H9 (cell line): ENCODE measurements around the gene TRAPPC14. TPM values are rescaled to one million over a fixed set of nuclear protein-coding genes. Genes with fewer than 3 reads are reported as not detected.

ENCODE experiments used
- DNase-seq: peaks from one replicate; pipeline ENCODE4 v3.0.0-alpha.2; 2017
- H2AFZ ChIP-seq: one replicate; pipeline ENCODE4 v1.6.1; 2013; ENCODE audit warnings: mild to moderate bottlenecking, low read length, control low read depth, moderate library complexity
- H2AK5ac ChIP-seq: 2 replicates; pipeline ENCODE4 v1.6.1; 2013; ENCODE audit warnings: low read length, control low read depth, mixed read lengths; ENCODE audit not compliant: insufficient read length
- H2BK120ac ChIP-seq: one replicate; pipeline ENCODE4 v1.6.1; 2013; ENCODE audit warnings: low read depth, mild to moderate bottlenecking, low read length, control low read depth, inconsistent platforms; ENCODE audit not compliant: poor library complexity, severe bottlenecking
- H2BK12ac ChIP-seq: 2 replicates; pipeline ENCODE4 v1.6.1; 2013; ENCODE audit warnings: low read length, control low read depth, mixed read lengths, low read depth; ENCODE audit not compliant: insufficient read length
- H2BK15ac ChIP-seq: 2 replicates; pipeline ENCODE4 v1.6.1; 2013; ENCODE audit warnings: low read depth, low read length, control low read depth
- H2BK20ac ChIP-seq: one replicate; pipeline ENCODE4 v1.6.1; 2013; ENCODE audit warnings: low read depth, mild to moderate bottlenecking, low read length, control low read depth, inconsistent platforms; ENCODE audit not compliant: poor library complexity, severe bottlenecking
- H2BK5ac ChIP-seq: 2 replicates; pipeline ENCODE4 v1.6.1; 2013; ENCODE audit warnings: low read length, control low read depth, mixed read lengths; ENCODE audit not compliant: insufficient read length
- H3K14ac ChIP-seq: 2 replicates; pipeline ENCODE4 v1.6.1; 2013; ENCODE audit warnings: low read length, control low read depth; ENCODE audit not compliant: insufficient read depth
- H3K18ac ChIP-seq: 2 replicates; pipeline ENCODE4 v1.6.1; 2013; ENCODE audit warnings: low read depth, mild to moderate bottlenecking, mixed read lengths, low read length, control low read depth; ENCODE audit not compliant: insufficient read length
- H3K23ac ChIP-seq: 2 replicates; pipeline ENCODE4 v1.6.1; 2013; ENCODE audit warnings: low read length, control low read depth, mixed read lengths, low read depth; ENCODE audit not compliant: insufficient read length
- H3K23me2 ChIP-seq: 2 replicates; pipeline ENCODE4 v1.6.1; 2013; ENCODE audit warnings: low read depth, mild to moderate bottlenecking, mixed read lengths, low read length, control low read depth; ENCODE audit not compliant: insufficient read length, poor library complexity, severe bottlenecking
- H3K27ac ChIP-seq: 2 replicates; pipeline ENCODE4 v1.5.1; 2013; ENCODE audit warnings: low read length, control low read depth, mixed read lengths, low read depth; ENCODE audit not compliant: insufficient read length
- H3K27me3 ChIP-seq: 2 replicates; pipeline ENCODE4 v1.6.1; 2013; ENCODE audit warnings: low read length, control low read depth, inconsistent platforms; ENCODE audit not compliant: insufficient read depth
- H3K4ac ChIP-seq: 2 replicates; pipeline ENCODE4 v1.6.1; 2013; ENCODE audit warnings: low read depth, mild to moderate bottlenecking, control low read depth, inconsistent platforms, low read length, moderate library complexity
- H3K4me1 ChIP-seq: 2 replicates; pipeline ENCODE4 v1.6.1; 2013; ENCODE audit warnings: low read length, control low read depth, inconsistent platforms; ENCODE audit not compliant: insufficient read depth
- H3K4me2 ChIP-seq: 2 replicates; pipeline ENCODE4 v1.6.1; 2013; ENCODE audit warnings: low read length, control low read depth, mixed read lengths; ENCODE audit not compliant: insufficient read length, insufficient read depth
- H3K56ac ChIP-seq: 2 replicates; pipeline ENCODE4 v1.6.1; 2013; ENCODE audit warnings: low read depth, mild to moderate bottlenecking, mixed read lengths, low read length, control low read depth; ENCODE audit not compliant: insufficient read length
- H3K79me1 ChIP-seq: 2 replicates; pipeline ENCODE4 v1.6.1; 2013; ENCODE audit warnings: low read depth, mild to moderate bottlenecking, moderate library complexity, low read length, control low read depth, inconsistent platforms; ENCODE audit not compliant: insufficient read depth, poor library complexity, severe bottlenecking
- H3K79me2 ChIP-seq: 2 replicates; pipeline ENCODE4 v1.6.1; 2013; ENCODE audit warnings: low read length, control low read depth, inconsistent platforms; ENCODE audit not compliant: insufficient read depth
- H3K9ac ChIP-seq: 2 replicates; pipeline ENCODE4 v1.6.1; 2013; ENCODE audit warnings: low read length, control low read depth, mixed read lengths; ENCODE audit not compliant: insufficient read length; ENCODE audit errors: extremely low read depth
- H3K9me3 ChIP-seq: one replicate; pipeline ENCODE4 v1.6.1; 2013; ENCODE audit warnings: low read depth, low read length, inconsistent platforms; ENCODE audit not compliant: control insufficient read depth
- H3T11ph ChIP-seq: one replicate; pipeline ENCODE4 v1.6.1; 2013; ENCODE audit warnings: mild to moderate bottlenecking, low read length, control low read depth, inconsistent platforms
- H4K20me1 ChIP-seq: one replicate; pipeline ENCODE4 v1.6.1; 2013; ENCODE audit not compliant: control insufficient read depth, insufficient read length, insufficient read depth
- H4K5ac ChIP-seq: 2 replicates; pipeline ENCODE4 v1.6.1; 2013; ENCODE audit warnings: low read depth, mild to moderate bottlenecking, mixed read lengths, low read length, control low read depth; ENCODE audit not compliant: insufficient read length
- H4K8ac ChIP-seq: replicated peaks from 2 replicates; pipeline ENCODE4 v1.6.1; 2013; ENCODE audit warnings: low read length, control low read depth, mixed read lengths, low read depth; ENCODE audit not compliant: insufficient read length
- H4K91ac ChIP-seq: 2 replicates; pipeline ENCODE4 v1.6.1; 2013; ENCODE audit warnings: low read depth, mild to moderate bottlenecking, moderate library complexity, mixed read lengths, low read length, control low read depth; ENCODE audit not compliant: insufficient read length
- H3K27ac Mint-ChIP-seq, 3 experiments: 2 replicates in 2 of 3; 3 replicates in 1 of 3; pipeline ENCODE4 v1.8.0; 2020 to 2021; ENCODE audit warnings: mixed read lengths in 3 of 3, mild to moderate bottlenecking in 1 of 3, moderate library complexity in 1 of 3
- H3K27me3 Mint-ChIP-seq: 2 replicates; pipeline ENCODE4 v1.8.0; 2021; ENCODE audit warnings: low read depth, mild to moderate bottlenecking, moderate library complexity, mixed read lengths
- H3K36me3 Mint-ChIP-seq, 3 experiments: 2 replicates in 2 of 3; 3 replicates in 1 of 3; pipeline ENCODE4 v1.8.0; 2020 to 2021; ENCODE audit warnings: low read depth in 3 of 3, mixed read lengths in 3 of 3; ENCODE audit not compliant: insufficient read depth in 1 of 3
- H3K4me1 Mint-ChIP-seq, 2 experiments: 2 replicates each; pipeline ENCODE4 v1.8.0; 2020; ENCODE audit warnings: mixed read lengths in 2 of 2
- H3K4me3 Mint-ChIP-seq, 2 experiments: 2 replicates in 1 of 2; 3 replicates in 1 of 2; pipeline ENCODE4 v1.8.0; 2020 to 2021; ENCODE audit warnings: mild to moderate bottlenecking in 2 of 2, mixed read lengths in 2 of 2, moderate library complexity in 1 of 2
- H3K9me3 Mint-ChIP-seq, 2 experiments: 2 replicates in 1 of 2; 3 replicates in 1 of 2; pipeline ENCODE4 v1.8.0; 2020; ENCODE audit warnings: mild to moderate bottlenecking in 2 of 2, mixed read lengths in 2 of 2, moderate library complexity in 1 of 2
- WGBS: extraction: QIAGEN DNeasy Blood & Tissue Kit; methylation state at CpG from one replicate; pipeline ENCODE4 v1.1.7; 2013; ENCODE audit warnings: missing lambda C conversion rate, low lambda C conversion rate, mixed read lengths; ENCODE audit not compliant: insufficient read length; ENCODE audit errors: extremely low coverage; 5-methylcytosine and 5-hydroxymethylcytosine counted together
- total RNA-seq: library from RNA; stranded (reverse); gene quantifications from 2 replicates; pipeline ENCODE4 v1.2.1, GENCODE V29; 2021
- TF ChIP-seq, protein P1 (sequence below): fragments of 200-600 bp; sonication (generic); conservative IDR thresholded peaks from 3 replicates; pipeline ENCODE4 v1.8.0; 2021; ENCODE audit warnings: antibody characterized with exemption, mild to moderate bottlenecking

Gene TRAPPC14
- total RNA-seq, 1 experiment from 2014 or later, result 32.8 TPM

DNA sequence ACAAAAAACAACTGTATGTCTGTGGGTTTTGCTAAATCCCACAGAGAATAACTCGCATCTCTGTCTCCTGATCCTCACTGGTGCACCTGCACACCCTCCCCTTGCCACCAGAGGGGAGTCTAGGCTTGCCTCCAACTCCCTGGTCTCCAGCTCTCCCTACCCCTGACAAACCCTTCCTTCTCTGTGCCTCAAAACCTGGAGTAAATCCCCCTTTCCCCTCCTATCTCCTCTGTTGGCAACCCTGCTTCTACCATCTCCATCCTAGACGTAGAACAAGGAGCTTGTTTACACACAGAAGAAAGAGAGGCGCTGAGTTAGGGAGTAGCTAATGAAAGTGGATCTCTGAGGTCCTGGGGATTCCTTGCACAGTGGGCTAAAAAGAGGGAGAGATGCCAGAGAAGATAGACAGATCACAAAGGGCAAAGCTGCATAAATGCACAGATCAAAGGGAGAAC lies 25.8 kb downstream of the TRAPPC14 start:
- no peak overlapping the region for H2BK20ac ChIP-seq
- Mint-ChIP-seq H3K9me3 (no peaks in the 10 kb centered on the region), H3K27ac (no peak overlapping the region; a peak in 1 of 7 replicates), H3K4me3 (no peak overlapping the region), H3K27me3 (peaks cover 35% of the 10 kb centered on the region), H3K36me3 (no peaks in the 10 kb centered on the region), H3K4me1 (peaks cover 7 to 10% of the 10 kb centered on the region in 2 experiments)
- H3K18ac ChIP-seq, result no peak overlapping the region
- no peak overlapping the region for H3K14ac ChIP-seq
- TF ChIP-seq, protein P1, sequence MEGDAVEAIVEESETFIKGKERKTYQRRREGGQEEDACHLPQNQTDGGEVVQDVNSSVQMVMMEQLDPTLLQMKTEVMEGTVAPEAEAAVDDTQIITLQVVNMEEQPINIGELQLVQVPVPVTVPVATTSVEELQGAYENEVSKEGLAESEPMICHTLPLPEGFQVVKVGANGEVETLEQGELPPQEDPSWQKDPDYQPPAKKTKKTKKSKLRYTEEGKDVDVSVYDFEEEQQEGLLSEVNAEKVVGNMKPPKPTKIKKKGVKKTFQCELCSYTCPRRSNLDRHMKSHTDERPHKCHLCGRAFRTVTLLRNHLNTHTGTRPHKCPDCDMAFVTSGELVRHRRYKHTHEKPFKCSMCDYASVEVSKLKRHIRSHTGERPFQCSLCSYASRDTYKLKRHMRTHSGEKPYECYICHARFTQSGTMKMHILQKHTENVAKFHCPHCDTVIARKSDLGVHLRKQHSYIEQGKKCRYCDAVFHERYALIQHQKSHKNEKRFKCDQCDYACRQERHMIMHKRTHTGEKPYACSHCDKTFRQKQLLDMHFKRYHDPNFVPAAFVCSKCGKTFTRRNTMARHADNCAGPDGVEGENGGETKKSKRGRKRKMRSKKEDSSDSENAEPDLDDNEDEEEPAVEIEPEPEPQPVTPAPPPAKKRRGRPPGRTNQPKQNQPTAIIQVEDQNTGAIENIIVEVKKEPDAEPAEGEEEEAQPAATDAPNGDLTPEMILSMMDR, result peak; percentile 93
- no peak overlapping the region for H4K91ac ChIP-seq
- no peak overlapping the region for H4K8ac ChIP-seq
- no peak overlapping the region for H3K23ac ChIP-seq
- no peak overlapping the region for H3K4ac ChIP-seq
- no peak overlapping the region for H4K5ac ChIP-seq
- H3K23me2 ChIP-seq, result peaks cover 4% of the 10 kb centered on the region
- no peaks in the 10 kb centered on the region; the same call in 1 of the 2 replicates for H3K27me3 ChIP-seq
- H3K4me1 ChIP-seq, result peaks cover 4% of the 10 kb centered on the region; the same call in 1 of the 2 replicates
- H2BK15ac ChIP-seq, result no peak overlapping the region
- no peak overlapping the region for H2AK5ac ChIP-seq
- no peak overlapping the region for H2BK5ac ChIP-seq
- no peak overlapping the region for H2BK12ac ChIP-seq
- DNase-seq, result peak; percentile 79
- no peak overlapping the region for H3K27ac ChIP-seq
- H3K9ac ChIP-seq, result no peak overlapping the region
- H3K79me1 ChIP-seq, result no peaks in the 10 kb centered on the region
- no peak overlapping the region for H2BK120ac ChIP-seq
- no peak overlapping the region for H3K56ac ChIP-seq
- H3K4me2 ChIP-seq, result no peak overlapping the region
- peak overlapping the region; percentile 65 for H2AFZ ChIP-seq
- no peaks in the 10 kb centered on the region for H3K79me2 ChIP-seq
- H4K20me1 ChIP-seq, result no peaks in the 10 kb centered on the region
- no peak overlapping the region for H3T11ph ChIP-seq
- H3K9me3 ChIP-seq, result no peaks in the 10 kb centered on the region
- WGBS, result no CpG with 5 or more reads among the region's 3 CpGs
